GM12891 (cell line): ENCODE data around the gene TMEM240.
"Not testable (repeated sequence)": the region's sequence is repeated elsewhere in the genome, so short reads cannot be mapped to it uniquely, and the experiment has no call there.

ENCODE experiments used
- PAX5 ChIP-seq: IDR thresholded peaks from 2 replicates; pipeline ENCODE4 v1.6.1; 2011; ENCODE audit warnings: low read length, moderate library complexity, mild to moderate bottlenecking; ENCODE audit not compliant: insufficient read depth, severe bottlenecking
- POLR2A ChIP-seq: IDR thresholded peaks from 2 replicates; pipeline ENCODE4 v1.6.1; 2011; ENCODE audit warnings: low read depth, low read length, control low read depth
- POLR2AphosphoS5 ChIP-seq: IDR thresholded peaks from 2 replicates; pipeline ENCODE4 v1.6.1; 2011; ENCODE audit warnings: low read depth, low read length, control low read depth
- SPI1 ChIP-seq: IDR thresholded peaks from 2 replicates; pipeline ENCODE4 v1.6.1; 2011; ENCODE audit warnings: low read depth, low read length, control low read depth
- TAF1 ChIP-seq: IDR thresholded peaks from 2 replicates; pipeline ENCODE4 v1.6.1; 2011; ENCODE audit warnings: low read depth, low read length, control low read depth

- TF ChIP-seq POLR2A, POLR2AphosphoS5, TAF1, SPI1, PAX5: not testable (repeated sequence)
Measured at GRCh38 chr1:1518621-1519007, 21.8 kb downstream of the TMEM240 start.
